Common myeloid progenitor, CD34-positive (primary cell): Measurements from ENCODE around the gene AGBL1.
"Not testable (repeated sequence)": the region's sequence is repeated elsewhere in the genome, so short reads cannot be mapped to it uniquely, and the experiment has no call there.

ENCODE experiments used
- CTCF ChIA-PET: fragments of 350-600 bp; sonication (Branson Sonifier 250); formaldehyde crosslinking; loops from one replicate; lab custom pipeline; 2021; ENCODE audit warnings: antibody characterized with exemption; lab: Charles Lee
- POLR2A ChIA-PET: fragments of 350-600 bp; sonication (Branson Sonifier 250); formaldehyde crosslinking; loops from one replicate; lab custom pipeline; 2021; ENCODE audit warnings: antibody characterized with exemption; lab: Charles Lee
- DNase-seq, 3 donors: peaks; one replicate each; pipeline versions ENCODE4 v3.0.0 to v3.0.0-alpha.2; 2013
- H3K27ac ChIP-seq, 2 experiments: 1 replicate in 1 of 2; 2 replicates in 1 of 2; pipeline ENCODE4 v1.7.0; 2013; ENCODE audit warnings: inconsistent platforms in 2 of 2, low read length in 2 of 2, mild to moderate bottlenecking in 2 of 2, low read depth in 1 of 2, moderate library complexity in 1 of 2; ENCODE audit not compliant: severe bottlenecking in 2 of 2, insufficient read depth in 1 of 2, poor library complexity in 1 of 2
- H3K27me3 ChIP-seq, 5 experiments: replicated peaks in 2 of 5; 1 replicate in 3 of 5; 2 replicates in 2 of 5; pipeline versions ENCODE4 v1.6.1 to v1.7.0; 2013; ENCODE audit warnings: low read length in 4 of 5, mild to moderate bottlenecking in 2 of 5, moderate library complexity in 2 of 5, inconsistent platforms in 1 of 5; ENCODE audit not compliant: insufficient read depth in 5 of 5, control insufficient read depth in 4 of 5
- H3K36me3 ChIP-seq, 4 experiments: 1 replicate in 2 of 4; 2 replicates in 2 of 4; pipeline versions ENCODE4 v1.6.1 to v1.7.0; 2013; ENCODE audit warnings: low read length in 3 of 4, control low read depth in 1 of 4, mild to moderate bottlenecking in 1 of 4; ENCODE audit not compliant: control insufficient read depth in 4 of 4, insufficient read depth in 4 of 4
- H3K4me1 ChIP-seq, 4 experiments: 1 replicate in 3 of 4; 2 replicates in 1 of 4; pipeline versions ENCODE4 v1.6.1 to v1.7.1; 2013; ENCODE audit warnings: low read length in 3 of 4, mild to moderate bottlenecking in 3 of 4, control low read depth in 1 of 4, inconsistent platforms in 1 of 4, moderate library complexity in 1 of 4; ENCODE audit not compliant: control insufficient read depth in 4 of 4, insufficient read depth in 4 of 4; ENCODE audit errors: control extremely low read depth in 1 of 4
- H3K4me3 ChIP-seq, 7 experiments: 1 replicate in 4 of 7; 2 replicates in 3 of 7; pipeline versions ENCODE4 v1.5.1 to v1.7.0; 2013; ENCODE audit warnings: mild to moderate bottlenecking in 7 of 7, low read length in 6 of 7, moderate library complexity in 6 of 7, inconsistent platforms in 2 of 7, low read depth in 2 of 7, control low read depth in 1 of 7; ENCODE audit not compliant: insufficient read depth in 4 of 7, control insufficient read depth in 1 of 7; ENCODE audit errors: extremely low read depth in 1 of 7
- H3K9me3 ChIP-seq, 5 experiments: 1 replicate in 4 of 5; 2 replicates in 1 of 5; pipeline versions ENCODE4 v1.6.1 to v1.7.1; 2013; ENCODE audit warnings: low read length in 4 of 5, mild to moderate bottlenecking in 2 of 5, inconsistent platforms in 1 of 5, low read depth in 1 of 5, moderate library complexity in 1 of 5; ENCODE audit not compliant: control insufficient read depth in 4 of 5, insufficient read depth in 2 of 5; ENCODE audit errors: control extremely low read depth in 1 of 5
- WGBS: methylation state at CpG from one replicate; pipeline ENCODE4 v1.1.5; 2013; ENCODE audit not compliant: insufficient coverage; 5-methylcytosine and 5-hydroxymethylcytosine counted together

Gene AGBL1

GRCh38 chr15:86445579-86446252 is 366.0 kb downstream of the AGBL1 start:
- POLR2A ChIA-PET, result no interaction called here
- CTCF ChIA-PET, result no interaction called here
- Histone ChIP-seq H3K27me3 (no peaks in the 10 kb centered on the region), H3K9me3 (no peaks in the 10 kb centered on the region), H3K36me3 (no peaks in the 10 kb centered on the region), H3K4me1 (no peaks in the 10 kb centered on the region), H3K4me3 (no peak overlapping the region), H3K27ac (no peak overlapping the region)
- no peak for DNase-seq
- WGBS, result 73% methylated on average over 4 of the region's 6 CpGs

GRCh38 chr15:86446253-86446640 is 366.6 kb downstream of the AGBL1 start:
- no peak for DNase-seq
- Histone ChIP-seq H3K4me1 (no peaks in the 10 kb centered on the region), H3K27ac (no peak overlapping the region), H3K36me3 (no peaks in the 10 kb centered on the region), H3K27me3 (no peaks in the 10 kb centered on the region), H3K9me3 (no peaks in the 10 kb centered on the region), H3K4me3 (no peak overlapping the region)
- ChIA-PET POLR2A (no interaction called here), CTCF (no interaction called here)
- no CpG with 5 or more reads among the region's 2 CpGs for WGBS

DNA sequence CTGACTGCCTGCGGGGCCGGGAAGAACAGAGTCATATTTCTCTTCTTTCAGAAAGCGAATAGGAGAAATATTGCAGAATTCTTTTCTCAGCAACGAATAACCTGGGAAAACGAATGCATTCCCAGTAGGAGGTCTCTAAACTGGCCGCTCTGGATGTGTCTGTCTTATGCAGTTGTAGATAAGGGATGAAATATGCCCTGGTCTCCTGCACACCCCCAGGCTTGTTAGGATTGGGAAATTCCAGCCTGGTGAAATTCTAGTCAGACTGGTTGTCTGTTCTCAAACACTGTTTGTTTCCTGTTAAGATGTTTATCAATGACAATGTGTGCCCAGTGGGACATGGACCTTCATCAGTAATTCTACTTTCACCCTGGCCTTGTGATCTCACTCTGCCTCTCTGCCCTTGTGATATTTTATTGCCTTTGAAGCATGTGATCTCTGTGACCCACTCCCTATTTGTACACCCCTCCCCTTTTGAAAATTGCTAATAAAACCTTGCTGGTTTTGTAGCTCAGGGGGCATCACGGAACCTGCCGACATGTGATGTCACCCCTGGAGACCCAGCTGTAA is 385.9 kb downstream of the AGBL1 start:
- WGBS, result 93% methylated on average over 4 of the region's 8 CpGs
- H3K9me3 ChIP-seq, POLR2A ChIA-PET: not testable (repeated sequence)

DNA sequence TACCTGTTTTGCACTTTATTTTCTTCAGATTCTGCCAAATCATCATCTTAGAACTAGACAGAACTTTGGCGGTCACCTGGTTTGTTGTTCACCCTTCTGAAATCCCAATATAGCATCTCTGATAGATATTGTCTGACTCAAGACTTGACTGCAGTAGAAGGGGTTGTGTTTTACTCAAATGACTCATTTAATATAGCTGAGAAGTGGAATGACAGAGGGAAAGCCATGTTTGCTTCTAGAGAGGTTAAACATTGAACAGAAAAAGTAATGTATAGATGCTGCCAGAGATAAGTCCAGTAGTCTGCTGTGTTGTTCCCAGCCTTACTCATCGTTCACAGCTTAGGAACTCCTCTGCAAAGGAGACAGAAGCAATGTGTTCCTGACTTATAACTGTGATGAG is 402.0 kb downstream of the AGBL1 start:
- ChIA-PET POLR2A (no interaction called here), CTCF (interaction anchor here (1.3 kb wide), 1 partner anchor 22 kb away, joined by 3 read pairs; no protein-coding TSS in a partner anchor)
- H3K4me3 ChIP-seq, result no peak overlapping the region
- H3K27ac ChIP-seq, result no peak overlapping the region
- H3K36me3 ChIP-seq, result no peaks in the 10 kb centered on the region
- H3K9me3 ChIP-seq, result no peaks in the 10 kb centered on the region
- H3K27me3 ChIP-seq, result no peaks in the 10 kb centered on the region
- no peak for DNase-seq
- WGBS, result no CpG with 5 or more reads among the region's 2 CpGs
- H3K4me1 ChIP-seq, result no peaks in the 10 kb centered on the region

More for the DNA sequence above, 385.9 kb downstream of the AGBL1 start:
- H3K27ac ChIP-seq, H3K4me3 ChIP-seq, H3K4me1 ChIP-seq, DNase-seq, CTCF ChIA-PET, H3K27me3 ChIP-seq, H3K36me3 ChIP-seq: not testable (repeated sequence)

- no peaks in the 10 kb centered on the region for H3K9me3 ChIP-seq
- H3K27me3 ChIP-seq, result no peaks in the 10 kb centered on the region
- H3K4me1 ChIP-seq, result no peaks in the 10 kb centered on the region
- CTCF ChIA-PET, result no interaction called here
- POLR2A ChIA-PET, result no interaction called here
- no peak overlapping the region for H3K27ac ChIP-seq
- no peaks in the 10 kb centered on the region for H3K36me3 ChIP-seq
- H3K4me3 ChIP-seq, result no peak overlapping the region
- no CpG with 5 or more reads among the region's 1 CpG for WGBS
- DNase-seq, result no peak
Measured at GRCh38 chr15:86483936-86484335, 404.3 kb downstream of the AGBL1 start.

GRCh38 chr15:86488046-86488445 is 408.4 kb downstream of the AGBL1 start:
- ChIA-PET POLR2A (no interaction called here), CTCF (no interaction called here)
- no peak for DNase-seq
- WGBS, result 91% methylated on average over 3 of the region's 3 CpGs
- no peaks in the 10 kb centered on the region for H3K27me3 ChIP-seq
- H3K36me3 ChIP-seq, result no peaks in the 10 kb centered on the region
- H3K4me1 ChIP-seq, result no peaks in the 10 kb centered on the region
- no peak overlapping the region for H3K4me3 ChIP-seq
- no peak overlapping the region for H3K27ac ChIP-seq
- no peaks in the 10 kb centered on the region for H3K9me3 ChIP-seq

DNA sequence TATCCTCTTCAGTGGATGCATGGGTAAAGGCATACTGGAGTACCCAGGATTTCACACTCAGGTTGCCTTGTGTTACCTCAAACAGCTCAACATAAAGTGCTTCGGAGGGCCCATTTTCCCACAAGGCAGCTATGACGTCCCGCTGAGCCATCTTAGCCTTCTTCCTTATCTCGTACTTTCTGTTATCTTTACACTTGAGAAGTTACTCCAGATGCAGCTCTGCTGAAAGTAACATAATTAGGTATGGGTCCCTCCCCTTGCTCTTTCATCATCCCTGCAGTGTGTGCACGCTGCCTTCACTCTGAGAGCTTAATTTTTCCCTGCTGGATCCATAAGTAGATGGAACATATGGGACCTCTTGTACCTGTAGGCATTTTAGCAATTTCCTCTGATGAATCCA is 410.3 kb downstream of the AGBL1 start:
- CTCF ChIA-PET, result no interaction called here
- 62% methylated on average over 5 of the region's 5 CpGs for WGBS

More for the DNA sequence above, 410.3 kb downstream of the AGBL1 start:
- Histone ChIP-seq H3K36me3 (no peaks in the 10 kb centered on the region), H3K4me1 (no peaks in the 10 kb centered on the region), H3K4me3 (no peak overlapping the region), H3K27ac (no peak overlapping the region), H3K27me3 (no peaks in the 10 kb centered on the region), H3K9me3 (no peaks in the 10 kb centered on the region)
- DNase-seq, result no peak
- POLR2A ChIA-PET, result no interaction called here
